Stimulated activated naive CD4-positive, alpha-beta T cell treated with Interleukin-2 at 50 U/mL for 16 hours (primary cell): ENCODE data around the gene KRTDAP.
A peak's percentile ranks its signal among the peaks of the same experiment; 100 is the strongest.

Experiments used
- DNase-seq: peaks from one replicate; lab custom pipeline; 2025; lab: John Stamatoyannopoulos, UW

Gene KRTDAP

DNA sequence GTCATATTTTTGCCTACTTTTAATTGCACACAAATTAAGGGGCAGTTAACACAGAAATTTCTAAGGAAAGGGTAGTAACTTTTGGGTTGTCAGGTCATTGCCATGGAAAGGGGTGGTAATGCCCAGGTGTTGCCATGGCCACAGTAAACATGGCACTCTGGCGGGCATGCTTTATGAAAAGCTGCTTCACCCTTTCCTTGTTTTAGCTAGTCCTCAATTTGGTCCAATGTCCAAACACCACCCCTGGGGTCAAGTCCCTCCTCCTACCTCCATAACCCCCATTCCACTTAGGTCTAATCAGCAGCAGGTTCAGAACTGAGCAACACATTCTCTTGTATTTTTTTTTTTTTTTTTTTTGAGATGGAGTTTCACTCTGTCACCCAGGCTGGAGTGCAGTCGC, 35.6 kb downstream of the KRTDAP start:
- no peak for DNase-seq

DNA sequence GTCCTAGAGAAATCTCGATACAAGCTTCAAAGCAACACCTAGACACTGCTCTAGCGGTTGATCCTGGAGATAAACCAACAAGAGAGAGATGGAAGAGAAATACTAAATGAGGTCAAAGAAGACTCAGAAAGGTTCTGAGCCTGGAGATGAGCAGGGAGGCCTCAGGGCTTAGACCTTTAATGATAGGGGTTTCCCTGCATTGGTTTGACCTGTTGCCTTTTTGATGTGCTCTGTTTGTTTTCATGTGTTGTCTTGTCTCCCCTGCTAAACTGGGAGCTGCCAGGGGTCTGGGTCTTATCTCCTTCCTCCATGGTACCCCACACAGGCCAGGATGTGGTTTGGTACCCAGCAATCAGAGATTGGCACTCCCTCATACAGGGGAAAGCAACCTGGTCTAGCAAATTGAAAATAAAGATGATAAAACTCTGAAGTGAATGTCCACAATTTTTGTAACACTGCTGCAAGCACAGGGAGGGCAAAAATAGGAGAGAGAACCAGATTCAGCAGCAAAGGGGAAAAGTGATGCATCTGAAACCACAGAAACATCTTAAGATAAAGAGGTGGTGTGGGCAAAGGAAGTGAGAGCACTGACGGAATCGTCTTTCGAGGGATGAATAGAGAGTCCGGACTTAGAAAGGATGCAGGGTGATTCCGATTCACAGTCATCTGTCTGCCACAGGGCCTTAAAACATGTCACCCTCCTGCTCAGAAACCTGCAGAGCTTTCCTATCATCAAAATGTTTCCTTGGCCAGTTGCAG, 38.7 kb downstream of the KRTDAP start:
- DNase-seq = peak; percentile 19

DNA sequence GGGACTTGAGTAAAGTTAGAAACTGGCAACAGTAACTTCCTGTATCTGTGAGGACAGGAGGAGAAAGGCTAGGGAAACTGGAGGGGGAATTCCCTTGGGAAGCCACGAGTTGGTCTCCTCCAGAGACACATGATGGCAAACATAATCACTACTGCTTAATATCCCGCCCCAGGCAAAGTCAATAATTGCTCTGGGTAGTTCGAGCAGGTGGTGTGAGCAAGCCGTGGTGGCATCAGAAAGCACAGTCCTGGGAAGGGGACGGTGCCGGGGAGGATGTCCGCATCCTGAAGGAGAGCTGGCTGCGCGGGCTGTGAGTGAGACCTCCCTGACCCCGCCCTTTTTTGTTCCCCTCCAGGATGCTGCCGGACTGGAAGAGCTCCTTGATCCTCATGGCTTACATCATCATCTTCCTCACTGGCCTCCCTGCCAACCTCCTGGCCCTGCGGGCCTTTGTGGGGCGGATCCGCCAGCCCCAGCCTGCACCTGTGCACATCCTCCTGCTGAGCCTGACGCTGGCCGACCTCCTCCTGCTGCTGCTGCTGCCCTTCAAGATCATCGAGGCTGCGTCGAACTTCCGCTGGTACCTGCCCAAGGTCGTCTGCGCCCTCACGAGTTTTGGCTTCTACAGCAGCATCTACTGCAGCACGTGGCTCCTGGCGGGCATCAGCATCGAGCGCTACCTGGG, 40.8 kb downstream of the KRTDAP start:
- no peak for DNase-seq

DNA sequence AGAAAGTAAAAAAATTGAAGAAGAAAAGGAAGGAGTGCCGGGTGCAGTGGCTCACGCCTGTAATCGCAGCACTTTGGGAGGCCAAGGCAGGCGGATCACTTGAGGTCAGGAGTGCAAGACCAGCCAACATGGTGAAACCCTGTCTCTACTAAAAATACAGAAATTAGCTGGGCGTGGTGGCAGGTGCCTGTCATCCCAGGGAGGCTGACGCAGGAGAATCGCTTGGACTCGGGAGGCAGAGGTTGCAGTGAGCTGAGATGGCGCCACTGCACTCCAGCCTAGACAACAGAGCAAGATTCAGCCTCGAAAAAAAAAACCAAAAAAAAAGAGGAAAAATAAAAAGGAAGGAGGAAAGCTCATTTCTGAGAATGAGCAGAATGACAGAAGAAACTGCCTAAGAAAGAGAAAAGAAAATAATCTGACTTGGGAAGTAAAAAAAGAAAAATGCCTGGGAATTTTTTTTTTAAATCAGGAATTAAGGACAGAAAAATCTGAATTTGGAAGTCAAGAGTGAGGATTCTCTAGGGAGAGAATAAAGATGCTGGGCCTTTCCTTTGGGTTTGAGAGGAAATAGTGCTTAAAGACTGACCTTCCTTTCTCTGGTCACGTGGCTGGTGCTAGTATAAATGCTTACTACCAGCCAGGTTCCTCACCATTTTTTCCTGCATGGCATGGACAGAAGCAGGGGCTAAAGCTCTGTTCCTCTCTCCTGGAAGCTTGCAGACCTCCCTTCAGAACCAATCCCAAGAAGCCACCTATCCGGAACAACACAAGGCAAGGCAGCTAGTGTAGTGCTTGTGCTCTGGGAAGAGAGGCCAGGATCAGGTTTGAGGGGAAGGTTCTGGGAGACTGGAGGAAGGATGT, 42.4 kb downstream of the KRTDAP start, which contains the start of gene FFAR2:
Gene FFAR2 (plus strand): TSS at position 652 of the 864 bp plus-strand sequence. CDS start 1,458 bp downstream, outside the sequence.
- DNase-seq = no peak

DNA sequence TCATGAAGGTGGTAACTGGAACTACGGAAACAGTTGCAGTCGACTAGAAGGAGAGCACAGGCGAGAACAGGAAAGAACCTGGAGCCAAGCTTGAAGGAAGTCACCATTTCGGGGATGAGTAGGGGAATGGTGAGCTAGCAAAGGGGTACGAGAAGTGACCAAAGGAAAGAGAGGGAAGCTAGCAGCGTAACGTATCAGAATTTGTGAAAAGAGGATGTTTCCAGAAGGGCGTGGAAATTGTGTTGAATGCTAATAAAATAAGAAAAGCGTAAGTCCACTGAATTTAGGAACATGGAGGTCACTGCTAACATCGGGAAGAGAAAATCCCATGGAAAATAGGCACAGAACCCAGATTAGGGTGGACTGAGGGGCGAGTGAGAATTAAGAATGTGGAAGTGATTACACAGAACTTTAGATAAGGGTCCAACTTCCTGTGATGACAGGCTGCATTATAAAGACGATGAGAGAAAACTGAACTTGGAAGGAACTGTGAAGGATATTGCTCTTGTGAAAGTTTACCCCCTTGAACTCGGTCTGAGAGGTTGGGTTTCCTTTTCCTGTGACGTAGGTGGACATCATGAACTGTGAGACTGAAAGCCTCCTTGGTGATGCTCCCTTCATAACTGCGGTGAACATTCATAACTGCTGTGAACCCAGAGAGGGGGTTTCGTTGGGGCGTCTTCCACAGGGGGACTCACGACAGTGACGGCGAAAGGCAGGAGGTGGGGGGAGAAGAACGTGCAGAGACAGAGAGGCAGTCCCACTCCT, 44.3 kb downstream of the KRTDAP start:
- peak; percentile 7 for DNase-seq

DNA sequence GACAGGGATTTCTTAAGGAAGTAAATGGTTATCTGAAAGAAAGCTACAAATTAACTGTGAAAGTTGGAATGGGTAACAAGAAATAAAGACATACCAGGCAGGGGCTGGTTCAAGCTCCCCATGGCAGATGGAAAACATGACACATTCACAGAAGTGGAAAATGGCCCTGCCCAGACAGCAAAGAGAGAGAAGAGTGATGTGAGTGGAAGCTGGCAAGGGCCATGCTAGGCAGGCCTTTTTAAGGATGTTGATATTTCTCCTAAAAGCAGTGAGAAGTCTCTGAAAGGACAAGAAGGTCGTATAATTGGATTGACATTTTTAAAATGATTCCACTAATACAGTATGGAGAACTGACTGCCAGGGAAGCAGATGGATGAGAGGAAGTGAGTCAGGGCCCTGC, 45.5 kb downstream of the KRTDAP start:
- no peak for DNase-seq

DNA sequence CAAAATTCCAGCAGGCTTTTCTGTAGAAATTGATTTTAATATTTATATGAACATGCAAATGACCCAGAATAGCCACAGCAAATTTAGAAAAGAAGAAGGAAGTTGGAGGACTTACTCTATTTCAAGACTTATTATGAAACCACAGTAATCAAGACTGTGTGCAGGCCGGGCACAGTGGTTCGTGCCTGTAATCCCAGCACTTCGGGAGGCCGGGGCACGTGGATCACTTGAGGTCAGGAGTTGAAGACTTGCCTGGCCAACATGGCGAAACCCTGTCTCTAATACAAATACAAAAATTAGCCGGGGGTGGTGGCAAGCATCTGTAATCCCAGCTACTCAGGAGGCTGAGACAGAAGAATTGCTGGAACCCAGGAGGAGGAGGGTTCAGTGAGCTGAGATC, 48.2 kb downstream of the KRTDAP start:
- no peak for DNase-seq

DNA sequence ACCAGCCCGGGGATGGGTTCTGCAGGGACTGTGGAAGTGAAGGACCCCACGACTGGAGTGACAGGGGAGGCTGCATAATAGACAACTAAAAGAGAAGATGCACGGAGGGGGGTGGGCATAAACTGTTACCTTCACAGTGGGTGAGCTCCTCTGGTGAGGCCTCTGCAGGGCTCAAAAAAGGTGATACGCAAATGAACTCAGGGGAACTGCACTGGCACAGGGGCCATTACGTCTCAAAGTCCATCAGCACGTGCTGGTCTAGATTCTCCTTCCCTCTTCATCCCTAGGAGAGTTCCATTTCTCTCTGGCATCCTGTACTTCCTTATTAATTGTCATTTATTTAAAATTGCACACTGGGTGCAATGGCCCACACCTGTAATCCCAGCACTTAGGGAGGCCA, 50.3 kb downstream of the KRTDAP start:
- DNase-seq = no peak

DNA sequence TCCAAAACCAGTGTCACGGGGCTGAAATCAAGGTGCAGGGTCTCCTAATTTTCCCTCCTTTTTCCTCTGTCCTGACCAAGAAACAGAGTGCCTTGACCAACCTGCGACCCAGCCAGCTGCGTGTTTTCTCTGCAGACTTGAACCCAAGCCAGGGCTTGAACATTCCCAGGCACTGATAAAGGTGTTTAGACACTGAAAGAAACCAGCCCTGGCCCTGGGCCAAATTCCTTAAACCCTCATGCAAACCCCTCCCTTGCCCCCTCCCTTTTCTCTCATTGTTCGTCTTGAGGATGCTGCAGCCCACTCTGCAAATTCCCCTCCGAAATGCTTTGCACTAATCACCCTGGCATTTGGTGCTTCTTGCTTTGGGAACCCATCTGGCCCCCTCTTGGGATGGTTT, 51.7 kb downstream of the KRTDAP start:
- DNase-seq = no peak

DNA sequence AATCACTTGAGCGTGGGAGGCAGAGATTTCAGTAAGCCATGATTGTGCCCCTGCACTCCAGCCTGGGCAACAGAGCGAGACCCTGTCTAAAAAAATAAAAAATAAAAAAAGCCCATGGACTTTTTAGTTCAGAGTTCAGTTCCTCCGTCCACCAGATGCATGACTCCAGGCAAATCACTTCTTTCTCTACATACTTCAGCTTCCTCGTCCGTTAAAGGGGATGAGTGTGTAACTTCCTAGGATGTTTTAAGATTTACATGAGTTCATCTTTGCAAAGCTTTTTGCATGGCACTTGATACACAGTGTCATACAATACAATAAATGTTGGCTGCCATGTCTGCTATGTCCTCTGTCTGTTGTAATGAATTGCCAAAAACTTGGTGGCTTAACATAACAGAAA, 52.2 kb downstream of the KRTDAP start:
- DNase-seq = no peak

DNA sequence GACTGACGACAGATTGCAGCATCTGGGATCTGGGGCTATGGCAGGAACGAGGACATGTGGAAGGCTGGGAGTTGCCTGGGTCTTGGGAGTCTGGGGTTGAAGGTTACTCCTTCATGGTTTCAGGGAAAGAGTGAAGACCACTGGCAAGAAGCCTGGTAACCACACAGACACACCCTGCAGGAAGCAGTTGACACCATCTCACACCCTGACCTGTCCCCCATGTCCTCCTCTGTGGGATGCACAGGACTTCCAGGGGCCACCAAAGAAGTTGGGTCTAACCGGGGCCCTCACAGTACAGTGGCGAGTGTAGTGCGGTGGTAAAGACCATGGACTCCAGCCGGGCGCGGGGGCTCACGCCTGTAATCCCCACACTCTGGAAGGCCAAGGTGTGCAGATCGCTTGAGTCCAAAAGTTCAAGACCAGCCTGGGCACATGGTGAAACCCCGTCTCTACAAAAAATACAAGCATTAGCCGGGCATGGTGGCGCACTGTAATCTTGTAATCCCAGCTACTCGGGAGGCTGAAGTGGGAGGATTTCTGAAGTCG, 52.8 kb downstream of the KRTDAP start:
- DNase-seq = no peak
